GM12874 (cell line): ENCODE data around the gene FREY1.

Experiments used
- TF ChIP-seq, protein P1 (sequence below): IDR thresholded peaks from 2 replicates; pipeline ENCODE4 v1.5.1; 2011; ENCODE audit warnings: low read depth, mild to moderate bottlenecking, control low read depth, low read length, moderate library complexity; ENCODE audit not compliant: insufficient read depth

FREY1 gene

DNA sequence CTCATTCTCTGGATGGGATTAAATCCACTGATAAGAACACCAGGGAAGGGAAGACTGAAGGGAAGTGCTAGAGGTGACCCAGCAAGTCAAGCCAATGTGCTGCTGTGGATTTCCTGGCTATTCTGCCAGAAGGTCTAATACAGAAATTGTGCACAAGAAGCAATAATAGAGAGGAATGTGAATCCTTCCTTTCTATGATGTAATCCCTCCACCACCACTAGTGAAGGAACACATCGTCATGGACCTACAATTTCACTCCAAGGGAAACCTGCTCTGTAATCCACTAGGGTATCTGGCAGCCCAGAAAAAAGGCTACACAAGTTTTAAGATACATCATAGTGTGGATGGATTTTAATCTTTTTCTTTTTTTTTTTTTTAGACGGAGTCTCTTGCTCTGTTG is 32.8 kb upstream of the FREY1 start:
- TF ChIP-seq, protein P1, sequence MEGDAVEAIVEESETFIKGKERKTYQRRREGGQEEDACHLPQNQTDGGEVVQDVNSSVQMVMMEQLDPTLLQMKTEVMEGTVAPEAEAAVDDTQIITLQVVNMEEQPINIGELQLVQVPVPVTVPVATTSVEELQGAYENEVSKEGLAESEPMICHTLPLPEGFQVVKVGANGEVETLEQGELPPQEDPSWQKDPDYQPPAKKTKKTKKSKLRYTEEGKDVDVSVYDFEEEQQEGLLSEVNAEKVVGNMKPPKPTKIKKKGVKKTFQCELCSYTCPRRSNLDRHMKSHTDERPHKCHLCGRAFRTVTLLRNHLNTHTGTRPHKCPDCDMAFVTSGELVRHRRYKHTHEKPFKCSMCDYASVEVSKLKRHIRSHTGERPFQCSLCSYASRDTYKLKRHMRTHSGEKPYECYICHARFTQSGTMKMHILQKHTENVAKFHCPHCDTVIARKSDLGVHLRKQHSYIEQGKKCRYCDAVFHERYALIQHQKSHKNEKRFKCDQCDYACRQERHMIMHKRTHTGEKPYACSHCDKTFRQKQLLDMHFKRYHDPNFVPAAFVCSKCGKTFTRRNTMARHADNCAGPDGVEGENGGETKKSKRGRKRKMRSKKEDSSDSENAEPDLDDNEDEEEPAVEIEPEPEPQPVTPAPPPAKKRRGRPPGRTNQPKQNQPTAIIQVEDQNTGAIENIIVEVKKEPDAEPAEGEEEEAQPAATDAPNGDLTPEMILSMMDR: no peak

DNA sequence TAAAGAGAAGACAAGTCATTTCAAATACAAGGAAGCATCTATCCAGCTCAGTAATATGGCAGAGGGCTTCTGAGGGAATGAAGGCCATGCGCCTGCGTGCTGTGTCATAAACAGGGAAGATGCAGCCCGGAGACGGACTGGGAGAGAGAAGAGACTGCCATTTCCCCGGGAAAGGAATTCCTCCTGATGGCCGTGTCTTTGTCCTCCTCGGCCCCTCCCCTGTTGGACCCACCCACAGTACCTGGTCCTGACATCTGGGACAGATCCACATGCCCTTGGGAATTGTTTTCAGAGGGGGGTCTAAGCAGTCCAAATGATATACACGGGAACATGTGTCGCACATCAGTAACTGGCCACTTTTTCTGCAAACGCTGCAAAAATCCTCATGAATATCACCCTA is 30.8 kb upstream of the FREY1 start:
- TF ChIP-seq, protein P1: no peak

DNA sequence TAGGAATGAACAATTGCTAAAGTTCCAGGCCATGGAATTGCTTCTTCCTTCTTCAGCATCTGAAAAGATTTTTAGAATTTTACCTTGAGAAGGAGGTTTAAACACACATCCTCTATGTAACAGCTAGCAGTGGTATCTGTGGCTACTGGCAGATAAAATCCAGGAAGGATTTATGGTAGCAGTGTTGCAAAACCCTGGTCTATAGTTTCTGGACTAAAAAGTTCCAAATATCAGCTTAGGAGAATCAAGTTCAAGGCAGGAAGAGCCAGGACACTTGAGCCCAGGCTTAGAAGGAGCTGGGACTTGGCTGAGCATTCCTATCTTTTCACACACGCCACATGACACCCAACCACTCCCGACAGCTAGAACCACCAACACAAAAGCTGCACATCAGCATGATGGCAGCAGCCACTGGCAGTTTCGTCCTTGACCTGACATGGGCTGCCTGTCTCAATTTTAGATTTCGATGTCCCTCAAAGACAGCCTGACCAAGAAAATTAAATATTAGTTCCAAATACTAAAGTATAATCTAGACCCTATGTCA is 29.5 kb upstream of the FREY1 start:
- TF ChIP-seq, protein P1: no peak

DNA sequence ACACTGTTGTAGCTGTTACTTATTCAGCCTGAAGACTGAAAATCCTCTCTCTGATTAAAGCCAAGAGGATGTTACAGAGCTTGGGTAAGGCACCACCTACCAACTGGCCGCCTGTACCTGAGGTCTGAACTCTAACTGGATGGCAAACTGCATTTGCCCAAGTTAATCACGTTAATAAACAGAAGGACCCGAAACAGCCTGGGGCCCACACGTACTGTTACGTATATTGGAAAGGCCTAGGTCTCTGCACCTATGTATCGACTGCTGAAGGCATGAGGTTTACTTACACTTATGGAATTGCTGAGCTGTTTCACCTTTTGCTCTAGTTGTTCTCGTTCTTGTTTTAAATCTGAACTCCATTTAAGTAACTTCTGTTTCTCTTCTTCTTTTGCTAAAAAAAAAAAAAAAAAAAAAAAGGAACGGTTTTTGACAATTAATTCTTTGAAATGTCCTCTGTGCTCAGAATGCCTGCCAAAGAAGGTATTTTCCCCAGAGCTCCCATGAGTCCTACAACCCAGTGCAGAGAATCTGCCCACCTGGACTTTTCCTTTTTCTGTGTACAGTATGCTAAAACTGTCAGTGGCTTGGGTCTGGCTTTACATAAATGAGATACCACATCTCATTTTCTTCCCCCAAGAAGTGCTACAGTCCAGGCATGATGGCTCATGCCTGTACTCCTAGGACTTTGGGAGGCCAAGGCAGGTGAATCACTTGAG is 28.4 kb upstream of the FREY1 start:
- TF ChIP-seq, protein P1: no peak

DNA sequence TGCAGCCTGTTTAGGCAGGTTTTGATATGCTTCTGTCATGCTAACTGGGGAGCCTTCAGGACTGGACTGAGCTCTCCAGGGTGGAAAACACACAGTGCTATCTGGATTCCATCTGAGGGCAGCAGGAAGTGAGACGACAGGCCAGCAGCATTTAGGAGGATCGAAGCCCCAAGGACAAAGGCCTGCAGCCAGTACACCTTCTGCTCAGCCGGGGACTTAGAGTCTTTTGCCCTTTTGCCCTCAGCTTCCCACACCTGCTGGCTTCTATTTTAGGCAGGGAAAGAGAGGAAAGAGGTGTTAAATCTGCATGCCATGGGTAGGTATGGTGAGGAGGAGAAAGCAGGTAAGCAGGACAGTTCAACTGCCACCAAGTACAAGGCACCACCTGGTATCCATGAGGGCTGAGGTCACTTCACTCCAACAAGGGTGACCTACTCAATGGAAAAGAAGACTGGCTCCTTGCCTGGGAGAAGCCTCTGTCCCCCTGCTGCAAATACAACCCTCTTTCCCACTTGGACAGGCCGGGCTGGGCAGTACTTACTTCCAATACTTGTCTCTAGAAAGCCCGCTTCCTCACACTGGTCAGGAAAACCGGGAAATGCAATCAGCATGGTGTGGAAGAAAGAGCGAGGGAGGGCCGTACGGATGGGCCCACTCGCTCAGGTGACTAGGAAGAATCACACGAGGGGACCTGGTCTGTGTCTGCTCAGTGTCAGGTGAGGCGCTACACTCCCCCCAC is 27.7 kb upstream of the FREY1 start:
- TF ChIP-seq, protein P1: no peak

DNA sequence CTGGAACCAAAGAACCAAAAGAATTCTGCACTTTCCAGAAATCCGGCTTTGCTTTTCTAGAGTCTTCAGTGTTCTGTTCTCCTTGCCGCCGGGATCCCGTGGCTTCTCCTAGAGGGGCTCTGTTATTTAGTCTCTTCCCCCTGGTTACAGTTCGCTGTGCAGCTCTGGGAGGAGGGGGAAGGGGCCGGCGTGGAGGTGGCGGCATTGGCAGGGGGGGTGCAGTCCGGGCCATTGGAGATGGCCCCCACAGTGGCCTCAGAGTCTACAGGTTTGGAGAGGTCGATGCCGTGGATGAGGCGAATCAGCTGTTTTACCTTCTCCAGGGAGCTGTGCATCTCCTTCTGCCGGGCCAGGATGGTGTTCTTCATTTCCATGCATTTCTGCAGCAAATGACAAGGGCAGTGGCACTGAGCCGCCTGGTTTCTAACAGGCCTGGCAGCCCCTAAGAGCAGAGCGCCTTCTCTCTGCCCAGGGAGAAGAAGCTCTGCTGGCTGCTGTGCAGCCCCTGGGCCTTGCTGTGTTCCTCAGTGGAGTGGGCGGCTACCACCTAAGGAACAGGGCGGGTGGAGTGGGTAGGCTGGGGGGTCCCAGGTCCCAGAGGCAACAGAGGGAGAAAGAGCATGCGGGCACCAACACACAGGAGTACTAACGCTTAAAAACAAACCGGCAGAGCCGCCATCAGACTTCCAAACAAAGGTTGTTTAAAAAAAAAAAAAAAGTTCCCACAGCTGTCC is 26.9 kb upstream of the FREY1 start:
- TF ChIP-seq, protein P1: no peak
